Measurements from ENCODE around the gene NUAK1.

- TF ChIP-seq CTCF (IDR thresholded peaks at IDR 0.05): no peak
- TF ChIP-seq POLR2A (IDR thresholded peaks at IDR 0.05): no peak
- no peak for TF ChIP-seq POLR2AphosphoS5 (IDR thresholded peaks at IDR 0.05)
Observed at GRCh38 chr12:106086696-106087095, 52.1 kb downstream of the NUAK1 start.
